GM15510 (cell line): Measurements from ENCODE around the gene HSPB1.

Source experiments
- POLR2A ChIP-seq: IDR thresholded peaks from 3 replicates; pipeline ENCODE4 v1.6.1; 2011; ENCODE audit warnings: borderline replicate concordance; ENCODE audit not compliant: insufficient read length; ENCODE audit errors: extremely low read depth

The HSPB1 gene

GRCh38 chr7:76338298-76339084, 36.0 kb downstream of the HSPB1 start:
- no peak for TF ChIP-seq POLR2A

- no peak for TF ChIP-seq POLR2A
These were observed 38.2 kb downstream of the HSPB1 start for GRCh38 chr7:76340617-76341131.

GRCh38 chr7:76342222-76342621, 39.7 kb downstream of the HSPB1 start:
- no peak for TF ChIP-seq POLR2A

GRCh38 chr7:76343294-76343930, 40.9 kb downstream of the HSPB1 start:
- TF ChIP-seq POLR2A = no peak

- no peak for TF ChIP-seq POLR2A
These were observed 41.5 kb downstream of the HSPB1 start for GRCh38 chr7:76343931-76344321.

GRCh38 chr7:76346097-76346496, 43.6 kb downstream of the HSPB1 start:
- TF ChIP-seq POLR2A = no peak

- no peak for TF ChIP-seq POLR2A
These were observed 44.3 kb downstream of the HSPB1 start for GRCh38 chr7:76346778-76347177.

- TF ChIP-seq POLR2A = no peak
These were observed 45.2 kb downstream of the HSPB1 start for GRCh38 chr7:76347710-76348109.

- TF ChIP-seq POLR2A = no peak
These were observed 46.9 kb downstream of the HSPB1 start for GRCh38 chr7:76349313-76349885.

- TF ChIP-seq POLR2A = no peak
These were observed 48.9 kb downstream of the HSPB1 start for GRCh38 chr7:76351372-76351771.

GRCh38 chr7:76352193-76352592, 49.7 kb downstream of the HSPB1 start:
- no peak for TF ChIP-seq POLR2A

- no peak for TF ChIP-seq POLR2A
These were observed 51.3 kb downstream of the HSPB1 start for GRCh38 chr7:76353744-76354143.
